NCI-H1105 treated with DMSO at 0.1 percent for 48 hours (cell line): ENCODE results near the gene POLR3A.
"Not testable (repeated sequence)": the region's sequence is repeated elsewhere in the genome, so short reads cannot be mapped to it uniquely, and the experiment has no call there.

ENCODE experiments used
- DNase-seq: peaks from one replicate; lab custom pipeline; 2025; lab: John Stamatoyannopoulos, UW

POLR3A gene

DNA sequence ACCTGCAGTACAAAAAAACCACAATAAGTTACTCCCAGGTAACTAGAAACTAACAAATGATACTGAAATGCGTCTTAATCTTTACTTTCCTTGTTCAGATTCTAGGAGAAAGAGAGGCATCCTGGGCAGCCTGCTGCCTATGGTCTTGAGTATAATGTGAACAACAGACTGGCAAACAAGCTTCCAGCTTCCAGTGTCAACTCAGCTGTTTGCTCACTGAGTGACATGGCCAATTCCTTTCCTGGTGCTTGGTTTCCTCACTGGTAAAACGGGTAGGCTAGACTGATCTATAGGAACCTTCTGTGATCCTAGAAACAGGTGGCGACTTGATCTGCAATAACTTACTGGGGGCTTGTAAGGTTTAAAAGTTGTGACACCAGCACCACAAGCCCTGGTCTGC is 10.1 kb downstream of the POLR3A start:
- DNase-seq: no peak

DNA sequence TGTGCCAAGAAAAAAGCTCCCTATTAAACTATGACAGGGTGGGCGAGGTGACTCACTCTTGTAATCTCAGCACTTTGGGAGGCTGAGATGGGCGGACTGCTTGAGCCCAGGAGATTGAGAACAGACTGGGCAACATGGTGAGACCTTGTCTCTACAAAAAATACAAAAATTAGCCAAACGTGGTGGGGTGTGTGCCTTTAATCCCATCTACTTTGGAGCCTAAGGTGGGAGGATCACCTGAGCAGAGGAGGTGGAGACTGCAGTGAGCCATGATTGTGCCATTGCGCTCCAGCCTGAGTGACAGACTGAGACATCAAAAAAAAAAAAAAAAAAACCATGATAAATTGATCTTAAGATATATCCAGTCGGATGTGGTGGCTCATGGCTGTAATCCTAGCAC is 11.5 kb downstream of the POLR3A start:
- no peak for DNase-seq

DNA sequence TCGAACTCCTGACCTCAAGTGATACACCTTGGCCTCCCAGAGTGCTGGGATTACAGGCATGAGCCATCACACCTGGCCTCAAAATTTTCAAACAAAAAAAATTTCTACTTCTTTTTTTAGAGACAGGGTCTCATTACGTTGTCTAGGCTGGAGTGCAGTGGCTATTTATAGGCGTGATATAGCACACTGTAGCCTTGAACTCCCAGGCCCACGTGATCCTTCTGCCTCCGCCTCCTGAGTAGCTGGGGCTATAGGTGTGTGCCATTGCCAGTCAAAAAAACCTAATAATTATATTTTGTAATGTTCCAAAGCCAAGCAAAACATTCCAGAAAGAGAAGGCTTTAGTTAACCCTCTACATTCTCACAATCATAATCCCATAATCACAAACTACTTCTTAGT is 13.8 kb downstream of the POLR3A start:
- no peak for DNase-seq

DNA sequence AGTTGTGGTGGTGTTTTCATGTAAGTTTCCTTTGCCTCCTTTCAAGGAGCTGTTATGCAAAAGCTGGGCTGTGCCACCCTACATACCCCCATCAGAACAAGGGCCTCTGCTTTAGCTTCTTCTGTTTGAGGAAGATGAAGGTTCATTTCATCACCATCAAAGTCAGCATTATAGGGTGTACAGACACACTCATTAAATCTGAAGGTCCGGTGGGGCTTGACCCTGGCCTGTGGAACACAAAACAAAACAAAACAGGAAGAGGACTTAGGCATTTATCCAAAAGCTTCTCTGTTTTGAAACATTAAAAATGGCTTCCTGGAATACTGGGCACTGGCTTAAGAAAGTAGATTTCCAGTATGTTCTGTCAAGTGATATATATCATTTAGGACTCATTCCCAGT is 15.8 kb downstream of the POLR3A start:
- DNase-seq: no peak

DNA sequence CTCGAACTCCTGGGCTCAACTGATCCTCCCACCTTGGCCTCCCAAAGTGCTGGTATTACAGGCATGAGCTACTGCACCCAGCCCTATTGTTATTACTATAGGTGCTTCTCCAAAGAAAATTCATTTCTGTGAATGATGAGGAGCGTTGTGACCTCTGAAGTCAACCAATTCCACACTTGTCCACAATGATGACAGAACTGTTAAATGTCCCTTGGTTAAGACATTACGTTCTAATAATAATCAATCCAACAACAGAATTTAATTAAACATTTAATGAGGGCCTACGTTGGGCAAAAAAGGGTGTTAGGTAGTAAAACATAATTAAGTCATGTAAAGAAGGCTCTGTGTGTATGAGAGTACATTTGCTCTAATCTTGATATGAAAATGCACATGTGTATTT is 18.2 kb downstream of the POLR3A start:
- no peak for DNase-seq

DNA sequence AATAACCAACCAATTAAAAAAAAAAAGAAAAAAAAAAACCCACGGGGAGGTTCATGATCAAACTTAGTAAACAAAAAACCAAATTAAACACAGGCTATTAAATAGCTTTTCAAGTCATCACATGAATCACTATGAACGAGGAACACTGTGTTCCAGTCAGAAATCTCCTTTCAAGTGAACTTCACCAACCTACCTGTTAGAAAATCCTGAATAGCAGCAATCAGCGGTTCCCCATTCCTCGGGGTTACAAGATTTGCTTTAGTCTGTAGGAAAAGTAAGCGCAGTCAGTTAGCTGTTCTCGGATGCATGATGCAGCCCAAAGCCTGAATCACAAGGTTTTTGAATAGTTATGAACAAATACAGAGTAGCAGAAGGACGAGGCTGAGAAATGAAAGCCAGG is 19.0 kb downstream of the POLR3A start:
- no peak for DNase-seq

DNA sequence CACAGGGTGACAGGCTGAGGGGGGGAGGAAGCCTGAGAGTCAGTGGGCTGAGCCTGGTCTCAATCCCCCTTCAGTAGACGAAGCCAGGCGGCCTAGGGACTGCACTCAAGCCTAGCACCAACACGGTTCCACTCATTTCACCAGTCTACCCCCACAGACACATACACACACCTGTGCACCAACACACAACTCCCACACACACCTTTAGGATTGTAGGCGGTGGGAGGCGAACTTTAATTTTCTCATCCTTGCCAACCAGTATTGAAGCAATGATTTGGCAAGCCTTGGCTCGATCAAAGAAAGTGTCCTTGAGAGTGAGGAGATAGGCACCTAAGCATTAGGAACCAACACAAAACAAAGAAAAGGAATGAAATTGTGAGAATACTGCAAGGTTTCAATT is 19.7 kb downstream of the POLR3A start:
- no peak for DNase-seq

DNA sequence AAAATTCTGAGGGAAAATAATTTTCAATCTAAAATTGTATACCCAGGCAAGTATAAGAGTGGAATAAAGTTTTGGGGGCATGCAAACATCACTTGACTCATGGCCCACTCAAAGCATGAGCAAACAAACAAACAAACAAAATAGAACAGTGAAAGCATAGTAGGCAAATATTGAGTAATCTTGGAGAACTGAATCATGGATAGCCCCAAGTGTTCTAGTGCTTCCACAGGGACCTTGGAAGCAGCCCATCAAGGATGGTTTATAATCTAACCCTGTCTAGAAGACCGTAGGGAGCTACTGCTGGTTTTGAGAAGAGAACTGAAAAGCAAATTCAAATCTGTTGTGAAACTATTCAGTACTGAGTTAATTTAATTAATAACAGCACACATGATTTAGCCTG is 22.1 kb downstream of the POLR3A start:
- no peak for DNase-seq

DNA sequence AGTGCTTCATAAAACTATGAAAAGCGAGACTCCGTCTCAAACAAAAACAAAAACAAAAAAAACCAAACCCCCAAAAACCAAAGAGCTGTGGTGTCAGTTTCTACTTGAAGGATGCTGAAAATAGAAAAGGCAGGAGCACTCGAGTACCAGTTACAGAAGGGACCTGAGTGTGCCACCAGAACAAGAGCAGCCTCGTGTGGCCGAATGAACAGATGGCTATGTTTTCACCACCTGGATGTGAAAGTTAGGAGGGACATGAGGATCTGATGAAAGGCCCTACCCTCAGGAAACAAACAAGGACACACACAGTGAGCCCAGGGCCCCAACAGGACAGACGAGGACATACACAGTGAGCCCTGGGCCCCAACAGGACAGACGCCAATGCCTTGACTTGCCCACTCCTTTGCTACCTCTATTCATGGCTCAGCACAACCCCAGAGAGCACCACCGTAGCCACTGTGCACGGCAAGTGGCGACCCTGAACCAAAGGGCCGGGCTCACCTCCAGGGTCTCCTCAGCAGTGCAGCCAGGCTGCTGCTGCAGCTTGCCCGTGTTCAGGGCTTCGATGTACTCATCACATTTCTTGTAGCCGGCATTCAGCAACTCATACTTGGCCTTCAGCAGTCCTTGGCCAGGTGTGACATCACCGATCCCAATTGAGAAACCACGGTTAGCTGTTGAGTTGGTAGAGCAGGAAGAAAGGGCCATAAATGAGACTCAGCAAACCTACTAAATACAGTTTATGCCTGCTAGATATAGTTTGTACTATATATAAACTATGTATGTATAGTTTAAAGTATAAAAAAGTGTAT is 24.9 kb downstream of the POLR3A start:
- no peak for DNase-seq

DNA sequence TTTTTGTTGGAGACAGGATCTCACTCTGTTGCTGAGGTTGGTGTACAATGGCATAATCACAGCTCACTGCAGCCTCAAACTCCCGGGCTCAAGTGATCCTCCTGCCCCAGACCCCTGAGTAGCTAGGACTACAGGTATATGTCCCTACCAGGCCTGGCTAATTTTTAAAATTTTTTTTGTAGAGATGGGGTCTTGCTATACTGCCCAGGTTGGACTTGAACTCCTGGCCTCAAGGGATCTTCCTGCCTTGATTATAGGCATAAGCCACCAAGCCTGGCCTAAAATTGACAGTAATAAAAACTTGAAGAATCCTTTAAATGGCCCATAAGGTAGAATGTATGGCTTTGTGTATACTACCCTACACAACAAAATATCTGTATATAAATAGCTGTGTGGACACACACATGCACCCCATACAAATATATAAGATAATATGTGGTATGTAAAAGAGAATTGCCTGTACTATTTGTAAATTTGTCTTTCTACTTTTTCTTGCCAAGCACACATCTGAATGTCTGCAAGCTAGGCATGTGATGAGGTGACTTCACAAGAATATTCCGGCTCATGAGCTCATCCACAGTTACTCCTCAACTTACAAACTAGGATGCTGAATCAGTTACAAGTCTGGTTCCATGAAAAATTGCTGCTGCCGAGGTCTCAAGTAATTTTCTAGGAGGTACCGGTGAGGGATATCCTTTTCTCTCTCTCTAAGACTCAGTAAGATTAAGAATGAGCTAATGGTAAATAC is 26.6 kb downstream of the POLR3A start:
- no peak for DNase-seq

DNA sequence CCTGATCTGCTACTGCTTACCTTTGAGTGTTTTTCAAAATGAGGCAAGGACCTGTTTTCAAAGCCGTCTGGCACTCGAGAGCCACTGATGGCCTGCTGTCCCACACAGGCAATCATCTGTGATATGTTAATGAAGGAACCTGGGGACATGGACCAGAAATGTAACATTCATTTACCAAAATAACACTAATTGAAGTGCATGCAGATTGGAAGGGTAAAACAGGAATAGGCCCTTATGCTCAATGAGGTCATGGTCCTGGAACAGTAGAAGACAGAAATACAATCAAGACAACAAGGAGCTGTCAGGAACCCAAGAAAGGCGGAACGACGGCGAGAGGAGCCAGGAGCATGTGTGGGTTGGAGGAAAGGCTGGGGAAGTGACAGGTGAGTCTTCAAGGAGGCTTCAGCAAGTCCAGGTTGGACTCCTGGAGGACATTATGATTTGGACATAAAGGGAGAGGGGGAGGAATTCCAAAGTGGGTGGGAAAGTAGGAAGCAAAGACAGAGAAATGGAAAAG is 28.3 kb downstream of the POLR3A start:
- DNase-seq: no peak

DNA sequence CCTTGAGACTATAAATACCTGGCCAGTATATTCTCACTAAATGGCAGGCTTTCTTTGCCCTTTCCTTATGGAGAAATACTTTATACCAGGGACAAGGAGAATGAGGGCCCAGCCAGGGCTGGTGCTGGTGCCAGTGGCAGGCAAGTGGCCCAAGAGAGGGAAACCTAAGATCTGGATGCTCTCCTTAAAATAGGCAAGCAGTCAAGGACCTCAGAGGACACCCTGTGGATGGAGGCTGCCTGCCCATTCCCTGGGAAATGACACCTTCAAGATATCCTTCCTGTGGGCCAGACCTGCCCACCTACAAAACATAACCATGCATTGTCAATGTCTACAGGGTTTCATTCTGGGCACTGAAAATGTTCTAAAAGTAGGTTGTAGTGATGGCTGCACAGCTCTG is 29.1 kb downstream of the POLR3A start:
- DNase-seq: no peak

DNA sequence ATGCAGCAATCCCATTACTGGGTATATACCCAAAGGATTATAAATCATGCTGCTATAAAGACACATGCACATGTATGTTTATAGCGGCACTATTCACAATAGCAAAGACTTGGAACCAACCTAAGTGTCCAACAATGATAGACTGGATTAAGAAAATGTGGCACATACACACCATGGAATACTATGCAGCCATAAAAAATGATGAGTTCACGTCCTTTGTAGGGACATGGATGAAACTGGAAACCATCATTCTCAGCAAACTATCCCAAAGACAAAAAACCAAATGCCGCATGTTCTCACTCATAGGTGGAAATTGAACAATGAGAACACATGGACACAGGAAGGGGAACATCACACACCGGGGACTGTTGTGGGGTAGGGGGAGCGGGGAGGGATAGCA is 30.5 kb downstream of the POLR3A start:
- not testable (repeated sequence) for DNase-seq

DNA sequence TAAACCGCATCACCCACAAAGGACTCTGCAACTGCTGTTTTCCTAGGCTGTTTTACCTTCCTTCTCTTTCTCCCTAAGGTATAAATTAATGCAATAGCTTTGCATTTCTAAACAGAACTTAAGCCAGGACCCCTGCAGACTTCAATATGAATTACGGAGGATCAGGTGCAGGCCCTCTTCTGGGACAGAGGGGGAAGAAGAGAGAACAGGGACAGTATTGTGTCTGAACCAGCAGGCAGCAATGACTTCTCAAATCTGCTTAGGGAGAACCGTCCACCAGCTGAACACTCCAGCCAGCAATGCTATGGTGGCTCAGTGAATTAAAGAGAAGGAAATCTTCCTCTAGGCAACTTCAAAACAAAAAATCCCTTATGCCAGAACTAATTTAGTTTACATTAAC is 35.7 kb downstream of the POLR3A start:
- no peak for DNase-seq

DNA sequence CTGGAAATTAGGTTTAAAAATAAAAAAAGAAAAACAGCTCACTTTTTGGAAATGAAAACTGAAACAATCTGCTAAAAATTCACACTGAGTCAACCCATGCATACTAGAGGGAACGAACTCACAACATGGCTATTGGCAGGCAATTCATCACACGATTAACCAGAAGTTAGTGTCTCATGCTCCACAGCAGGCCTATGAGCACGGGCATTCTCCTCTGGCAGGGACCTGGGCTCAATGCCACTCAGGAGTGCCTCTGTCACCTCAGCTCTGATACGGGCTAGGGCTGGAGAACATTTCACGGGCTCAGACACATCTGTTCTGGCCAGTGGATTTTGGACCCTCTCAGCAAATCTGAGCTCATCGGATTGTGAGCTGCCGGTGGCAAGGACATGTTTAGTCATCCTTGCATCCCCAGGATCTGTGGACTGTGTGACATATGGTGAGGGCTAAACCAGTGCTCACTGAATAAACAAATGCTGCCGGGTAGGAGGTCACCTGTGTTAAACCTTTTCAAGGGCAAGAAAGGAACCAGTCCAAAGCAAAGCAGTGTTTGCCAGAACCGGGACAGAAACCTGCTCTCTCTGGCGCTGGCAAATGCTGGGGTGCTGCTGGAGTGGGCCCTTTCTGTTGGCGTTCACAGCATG is 40.1 kb downstream of the POLR3A start:
- DNase-seq: no peak

DNA sequence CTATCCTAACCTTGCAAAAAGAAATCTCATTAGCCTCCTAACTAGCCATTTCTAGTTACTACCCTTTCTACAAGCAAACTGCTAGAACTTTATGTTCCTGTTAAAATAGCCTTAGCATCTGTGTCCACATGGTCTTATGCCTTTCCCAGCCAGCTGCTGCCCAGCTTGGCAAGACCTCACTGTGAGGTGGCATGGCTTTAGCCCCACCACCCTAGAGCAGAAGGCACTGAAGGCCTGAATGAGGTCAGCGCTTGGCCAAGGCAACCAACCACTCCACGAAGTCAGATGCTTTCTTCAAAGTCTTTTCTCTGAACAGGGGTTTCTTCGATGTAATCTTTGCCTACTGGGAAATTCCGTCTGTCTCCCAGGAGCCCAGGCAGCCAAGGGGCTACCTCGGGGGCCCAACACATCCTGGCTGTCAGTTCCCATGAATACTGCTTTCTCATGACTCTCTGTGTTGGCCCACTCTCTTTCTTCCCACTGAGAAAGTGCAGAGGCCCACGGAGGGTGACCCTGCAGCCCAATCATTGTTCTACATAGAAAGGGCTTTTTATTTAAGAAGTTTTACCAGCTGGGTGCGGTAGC is 41.6 kb downstream of the POLR3A start:
- DNase-seq: no peak

DNA sequence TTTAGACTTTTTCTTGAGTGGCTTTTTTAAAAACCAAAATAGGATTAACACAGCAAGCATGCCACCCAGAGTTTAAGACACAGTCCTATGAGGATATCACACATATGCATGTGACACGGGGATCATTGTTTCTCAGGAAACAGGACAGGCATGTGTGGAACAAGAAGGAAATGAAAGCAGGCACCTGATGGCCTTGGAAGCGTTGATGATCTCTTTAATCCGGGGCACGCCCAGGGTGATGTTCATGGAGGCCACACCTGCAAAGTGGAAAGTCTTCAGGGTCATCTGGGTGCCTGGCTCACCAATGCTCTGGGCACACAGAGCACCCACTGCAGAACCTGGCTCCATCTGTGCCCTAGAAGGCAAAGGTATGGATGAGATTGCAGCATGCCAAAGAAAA is 44.3 kb downstream of the POLR3A start:
- no peak for DNase-seq

DNA sequence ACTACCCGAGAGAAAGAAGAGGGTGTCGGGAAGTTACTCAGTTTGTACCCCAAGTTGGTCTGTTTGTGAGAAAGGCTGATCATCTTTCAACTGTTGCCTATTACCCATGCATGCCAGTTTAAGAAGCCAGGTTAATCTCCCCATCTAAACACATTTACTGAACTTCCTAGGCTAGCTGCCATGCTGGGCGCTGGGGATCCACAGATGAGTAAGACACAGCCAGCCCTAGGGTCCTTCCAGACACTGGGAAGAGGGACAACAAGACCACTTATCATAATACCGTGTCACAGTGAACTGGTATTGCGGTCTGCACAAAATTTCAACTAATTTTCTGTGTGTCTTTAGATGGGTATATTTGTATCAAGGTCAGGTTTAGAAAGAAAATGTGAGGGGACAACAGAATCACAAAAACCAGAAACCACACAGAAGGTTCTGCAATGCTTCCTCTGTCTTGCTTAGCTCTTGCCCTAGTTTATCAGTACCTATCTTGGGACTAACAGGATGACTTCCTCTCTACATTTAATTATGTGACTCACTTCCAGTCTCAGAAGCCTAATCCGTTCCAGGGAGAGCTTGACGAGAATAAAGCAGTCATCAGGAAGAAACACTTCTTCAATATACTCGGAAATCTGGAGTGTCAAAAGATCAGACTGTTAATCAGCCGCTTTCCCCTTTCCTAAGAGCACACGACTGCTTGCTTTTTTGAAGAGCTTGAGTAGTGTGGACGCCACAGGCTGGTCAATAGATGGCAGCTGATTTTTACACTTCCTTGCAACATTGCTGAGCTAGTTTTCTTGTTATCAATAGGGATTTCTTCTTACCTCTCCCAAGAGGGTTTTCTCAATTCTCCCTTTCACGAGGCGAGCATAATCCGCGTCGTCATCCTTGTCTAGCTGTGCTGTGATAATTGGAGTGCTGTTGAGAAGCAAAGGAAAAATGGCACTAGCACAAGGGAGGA is 45.7 kb downstream of the POLR3A start:
- DNase-seq: no peak

DNA sequence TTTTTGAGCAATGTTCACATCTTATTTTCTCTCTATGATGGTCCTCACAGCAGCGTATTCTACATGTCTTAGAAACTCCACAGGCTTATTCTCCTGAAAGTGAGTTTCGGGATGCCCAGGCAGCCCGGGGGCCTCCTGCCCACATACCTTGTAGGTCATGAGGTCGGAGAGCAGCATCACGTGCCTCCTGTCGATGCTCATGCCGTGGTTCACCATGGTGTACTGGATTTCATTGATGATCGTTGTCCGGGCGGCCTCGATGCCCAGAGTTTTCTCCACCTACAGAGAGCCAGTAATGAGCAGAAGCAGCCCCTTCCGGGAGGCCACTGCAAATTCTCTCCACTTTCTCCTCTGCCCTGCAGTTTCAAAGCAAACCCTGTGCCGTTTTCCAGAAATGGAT is 48.0 kb downstream of the POLR3A start:
- DNase-seq: no peak

DNA sequence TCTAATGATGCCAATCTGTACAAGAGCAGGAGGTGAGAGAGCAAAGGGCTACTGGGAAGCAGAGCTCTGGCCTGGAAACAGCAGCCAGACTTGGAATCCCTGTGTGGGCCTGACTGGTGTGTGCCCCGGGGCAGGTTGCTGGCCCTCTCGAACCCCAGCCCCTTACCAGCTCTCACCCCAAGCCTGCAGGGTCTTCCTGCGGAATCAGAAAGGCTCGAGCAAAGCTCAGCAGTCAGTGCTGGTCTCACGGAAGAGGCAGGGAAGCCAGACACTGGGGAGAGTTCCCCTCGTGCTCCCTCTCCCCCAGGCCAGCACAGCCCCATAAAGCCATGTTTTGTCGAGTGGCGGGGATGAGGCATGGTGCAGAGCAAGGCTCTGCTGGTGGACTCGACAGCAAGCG is 50.1 kb downstream of the POLR3A start:
- no peak for DNase-seq

DNA sequence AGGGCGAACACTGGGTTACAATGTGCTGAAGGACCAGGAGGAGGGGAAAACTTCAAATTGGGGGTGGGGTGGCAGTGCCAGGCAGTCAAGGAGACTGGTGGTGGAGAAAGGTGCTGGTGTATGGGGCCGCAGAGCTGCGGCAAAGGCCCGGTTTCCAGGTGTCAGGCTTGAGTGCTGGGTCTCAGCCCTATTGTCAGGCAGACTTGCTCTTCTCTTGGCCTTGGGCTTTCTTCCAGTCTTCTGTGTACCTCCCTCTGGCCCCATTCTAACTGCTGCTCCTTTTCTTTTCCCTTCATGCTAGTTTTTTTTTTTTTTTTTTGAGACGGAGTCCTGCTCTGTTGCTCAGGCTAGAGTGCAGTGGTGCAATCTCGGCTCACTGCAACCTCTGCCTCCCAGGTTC is 51.0 kb downstream of the POLR3A start:
- DNase-seq: no peak
